GM18951 (cell line): ENCODE results near the gene GRM8.

Source experiments
- POLR2A ChIP-seq: IDR thresholded peaks from 4 replicates; pipeline ENCODE4 v1.6.1; 2011; ENCODE audit warnings: mild to moderate bottlenecking; ENCODE audit not compliant: insufficient read length, insufficient read depth; ENCODE audit errors: extremely low read depth
- in situ Hi-C: fragments of 300-500 bp; cut with MboI; formaldehyde crosslinking; loops from one replicate; pipeline ENCODE4 v1.12.0; 2022; ENCODE audit warnings: low sequenced_read_pairs, mixed read lengths, inconsistent platforms; ENCODE audit not compliant: unreplicated experiment

GRM8 gene

GRCh38 chr7:126447984-126448383 is 804.8 kb downstream of the GRM8 start:
- in situ Hi-C loops, result no loop called here

GRCh38 chr7:126445991-126446390 is 806.8 kb downstream of the GRM8 start:
- no peak for TF ChIP-seq POLR2A
- in situ Hi-C loops, result no loop called here

More at GRCh38 chr7:126447984-126448383, 804.8 kb downstream of the GRM8 start:
- TF ChIP-seq POLR2A, result no peak

DNA sequence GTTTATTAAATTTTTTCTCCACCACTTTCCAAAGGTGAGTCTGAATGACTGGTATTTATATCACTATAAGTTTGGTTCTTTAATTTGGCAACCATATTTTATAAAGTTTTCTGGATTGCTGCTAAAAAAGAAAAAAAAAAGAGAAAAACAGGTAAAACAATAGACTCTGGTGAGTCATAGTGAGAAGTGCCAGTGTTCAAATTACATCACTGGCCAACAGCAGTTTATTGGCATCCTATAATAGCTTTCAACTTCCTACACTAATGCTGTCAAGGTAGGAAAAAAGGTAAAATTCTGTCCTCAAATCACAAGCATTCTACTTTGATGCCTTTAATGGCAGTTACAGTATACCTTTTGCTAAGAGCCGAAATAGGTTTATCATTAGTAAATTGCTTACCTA is 808.8 kb downstream of the GRM8 start:
- in situ Hi-C loops, result no loop called here
- TF ChIP-seq POLR2A, result no peak

DNA sequence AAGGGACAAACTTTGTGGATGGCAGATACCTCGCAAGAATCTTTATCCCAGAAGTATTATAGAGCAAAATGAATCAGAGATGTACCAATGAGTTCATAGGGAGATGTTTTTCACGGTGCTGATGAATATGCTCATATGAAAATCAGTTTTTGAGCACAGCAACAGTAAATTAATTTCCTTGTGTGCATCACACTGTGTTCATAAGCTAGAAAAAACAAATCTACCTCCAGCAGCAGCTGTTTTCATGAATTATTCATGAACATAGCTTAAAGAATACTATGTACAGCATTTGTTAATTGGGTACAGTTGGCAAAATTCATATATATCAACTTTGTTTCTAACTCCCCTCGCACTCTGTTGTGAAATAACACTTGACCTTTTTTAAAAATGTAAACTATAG is 809.8 kb downstream of the GRM8 start:
- in situ Hi-C loops, result no loop called here
- no peak for TF ChIP-seq POLR2A

DNA sequence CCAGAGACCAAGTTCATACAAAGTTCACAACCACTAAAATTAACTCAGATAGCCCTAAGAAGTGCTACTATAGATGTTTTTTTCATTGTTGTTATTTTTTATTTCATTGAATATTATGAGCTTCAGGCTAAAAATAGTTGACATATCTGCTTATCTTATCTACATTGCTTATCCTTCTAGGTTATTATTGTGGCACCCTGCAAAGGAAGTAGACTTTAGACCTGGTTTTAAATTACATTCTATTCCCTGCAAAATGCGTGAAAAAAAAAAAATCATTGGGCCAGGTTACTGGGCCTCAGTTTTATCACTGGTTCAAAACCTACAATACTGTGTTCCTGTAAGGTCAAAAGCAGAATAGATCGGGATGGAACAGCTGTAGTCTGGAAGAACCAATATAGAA is 811.0 kb downstream of the GRM8 start:
- no peak for TF ChIP-seq POLR2A
- in situ Hi-C loops, result no loop called here

- TF ChIP-seq POLR2A, result no peak
- in situ Hi-C loops, result no loop called here
These were observed 812.2 kb downstream of the GRM8 start for GRCh38 chr7:126440542-126440941.

DNA sequence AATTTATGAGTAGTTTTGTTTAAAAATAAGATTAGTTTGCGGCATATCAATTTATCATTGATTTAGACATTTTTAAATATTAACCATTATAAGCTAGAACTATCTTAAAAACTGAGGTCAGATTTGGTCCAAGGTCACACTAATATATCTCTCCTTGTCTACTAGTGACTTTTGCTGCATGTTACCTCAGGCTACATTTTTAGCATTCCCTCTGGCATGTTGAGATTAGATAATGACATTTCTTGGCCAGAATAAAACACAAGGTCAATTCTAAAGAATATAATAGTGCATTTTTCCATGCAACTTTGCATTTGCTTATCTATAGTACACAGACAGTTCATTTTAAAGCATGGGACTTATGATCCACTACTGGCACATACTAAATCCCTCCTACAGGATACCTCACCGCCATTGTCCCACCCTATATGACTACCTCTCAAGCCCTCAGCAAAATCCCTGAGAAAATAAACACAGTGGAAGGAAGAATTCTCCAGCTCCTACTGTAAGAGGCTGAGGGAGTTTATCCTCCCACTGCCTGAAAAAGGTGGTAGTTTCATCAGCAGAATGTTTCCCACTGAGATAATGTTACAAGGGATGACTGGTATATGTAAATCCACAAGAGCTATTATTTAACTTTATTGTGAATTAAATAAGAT is 816.4 kb downstream of the GRM8 start:
- in situ Hi-C loops, result no loop called here
- TF ChIP-seq POLR2A, result no peak

GRCh38 chr7:126426652-126427051 is 826.1 kb downstream of the GRM8 start:
- in situ Hi-C loops, result no loop called here
- no peak for TF ChIP-seq POLR2A

DNA sequence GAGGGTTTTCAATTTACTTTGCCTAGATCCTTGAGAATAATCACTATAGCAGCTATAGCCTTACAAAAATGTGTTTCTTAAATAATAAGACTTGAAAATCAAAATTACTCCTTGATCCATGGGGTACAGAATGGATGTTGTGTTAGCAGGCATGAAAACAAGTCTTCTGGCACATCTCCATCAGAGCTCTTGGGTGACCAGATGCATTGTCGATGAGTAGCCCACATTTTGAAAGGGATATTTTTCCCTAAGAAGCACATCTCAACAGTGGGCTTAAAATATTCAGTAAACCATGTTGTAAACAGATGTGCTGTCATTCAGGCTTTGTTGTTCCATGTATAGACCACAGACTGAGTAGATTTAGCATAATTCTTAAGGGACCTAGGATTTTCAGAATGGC is 827.8 kb downstream of the GRM8 start:
- in situ Hi-C loops, result no loop called here
- TF ChIP-seq POLR2A, result no peak

GRCh38 chr7:126419047-126419446 is 833.7 kb downstream of the GRM8 start:
- TF ChIP-seq POLR2A, result no peak
- in situ Hi-C loops, result no loop called here

DNA sequence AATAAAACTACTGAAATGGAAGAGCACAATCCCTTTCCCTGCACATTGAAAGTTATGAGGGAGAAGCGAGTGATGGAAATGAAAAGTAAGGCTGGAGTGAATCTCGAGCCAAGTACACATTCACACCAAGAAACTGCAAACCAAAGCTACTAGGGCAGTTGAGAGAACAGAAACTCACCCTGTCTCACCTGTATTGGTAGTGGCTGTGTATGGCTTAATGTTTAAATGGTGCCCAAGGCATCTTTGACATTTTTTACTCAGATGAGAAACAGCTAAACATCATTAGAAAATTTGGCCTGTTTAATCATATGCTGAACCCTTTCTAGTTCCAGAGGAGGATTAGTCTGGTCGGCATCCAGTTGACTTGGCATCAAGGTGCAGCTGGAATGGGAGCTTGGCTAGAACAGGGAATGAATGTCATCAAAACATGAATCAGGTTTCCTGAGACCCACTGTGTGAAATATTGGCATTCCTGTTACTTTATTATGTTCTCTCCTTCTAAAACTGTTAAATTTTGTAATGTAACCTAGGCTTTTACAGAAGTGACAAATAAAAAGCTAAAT is 840.8 kb downstream of the GRM8 start:
- in situ Hi-C loops, result no loop called here
- no peak for TF ChIP-seq POLR2A

DNA sequence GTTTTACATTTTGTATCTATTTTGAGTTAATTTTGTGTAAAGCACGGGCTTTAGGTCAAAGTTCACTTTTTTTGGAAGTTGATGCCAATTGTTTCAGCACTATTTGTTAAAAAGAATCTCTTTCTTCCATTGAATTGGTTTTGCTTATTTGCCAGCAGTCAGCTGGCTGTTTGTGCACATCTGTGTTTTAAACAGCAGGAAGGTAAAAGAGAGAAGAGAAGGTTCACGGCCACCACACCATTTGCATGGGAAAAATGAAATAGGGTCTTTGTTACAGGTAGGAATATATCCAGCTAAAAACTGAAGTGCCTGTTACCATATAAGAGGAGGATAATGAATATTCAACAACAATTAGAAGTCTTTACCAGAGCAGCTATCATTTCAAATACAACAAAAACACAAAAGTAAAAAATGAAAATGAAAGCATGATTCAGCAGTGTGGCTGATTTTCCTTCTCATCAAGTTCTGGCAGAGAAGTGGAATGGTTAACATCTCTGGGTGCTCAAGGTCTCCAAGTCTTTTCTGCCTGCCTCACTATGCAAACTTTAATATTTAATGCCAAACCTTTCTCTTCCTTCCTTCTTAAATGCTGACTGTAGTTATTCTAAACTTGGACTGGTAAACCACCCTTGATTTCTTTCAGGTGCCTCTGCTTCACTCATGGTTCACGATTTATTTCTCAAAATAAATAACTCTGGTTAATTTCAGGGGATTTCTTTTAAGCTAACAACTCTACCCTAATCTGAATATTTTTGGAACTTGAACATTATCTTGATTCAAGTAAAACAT is 841.5 kb downstream of the GRM8 start:
- in situ Hi-C loops, result no loop called here
- TF ChIP-seq POLR2A, result no peak

GRCh38 chr7:126403040-126403439 is 849.7 kb downstream of the GRM8 start:
- in situ Hi-C loops, result no loop called here
- TF ChIP-seq POLR2A, result no peak

DNA sequence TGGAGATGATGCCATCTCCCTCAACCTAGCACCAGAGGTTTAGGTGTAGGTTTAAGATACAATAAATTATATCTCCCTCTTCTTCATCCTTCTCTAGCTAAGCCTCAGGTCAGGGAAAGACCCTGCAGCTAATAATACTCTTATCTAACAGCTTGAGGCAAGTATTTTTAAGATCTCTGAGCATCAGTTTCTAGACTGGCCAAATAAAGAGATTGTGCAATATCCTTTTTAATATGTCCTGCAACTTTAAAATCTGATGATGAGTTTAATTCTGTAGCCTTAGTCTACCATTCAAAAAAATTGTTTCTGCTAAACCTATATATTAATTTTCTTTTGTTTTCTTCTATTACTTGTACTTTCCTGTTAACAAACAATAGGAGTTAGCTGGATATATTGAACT is 850.8 kb downstream of the GRM8 start:
- no peak for TF ChIP-seq POLR2A
- in situ Hi-C loops, result no loop called here
